NCI-H2107 (cell line): ENCODE measurements around the gene IZUMO1R.
"Not testable (repeated sequence)": the region's sequence is repeated elsewhere in the genome, so short reads cannot be mapped to it uniquely, and the experiment has no call there.

ENCODE experiments used
- DNase-seq: peaks from one replicate; lab custom pipeline; 2025; lab: John Stamatoyannopoulos, UW

The IZUMO1R gene

GRCh38 chr11:94325681-94326080 lies 21.3 kb downstream of the IZUMO1R start:
- DNase-seq: no peak

GRCh38 chr11:94326947-94327346 lies 22.6 kb downstream of the IZUMO1R start:
- no peak for DNase-seq

- no peak for DNase-seq
Observed at GRCh38 chr11:94328587-94329080, 24.3 kb downstream of the IZUMO1R start.

- no peak for DNase-seq
Observed at GRCh38 chr11:94329501-94329900, 25.1 kb downstream of the IZUMO1R start.

GRCh38 chr11:94330789-94331188 lies 26.4 kb downstream of the IZUMO1R start:
- no peak for DNase-seq

GRCh38 chr11:94332814-94333213 lies 28.4 kb downstream of the IZUMO1R start:
- no peak for DNase-seq

- no peak for DNase-seq
Observed at GRCh38 chr11:94336033-94336432, 31.7 kb downstream of the IZUMO1R start.

GRCh38 chr11:94338651-94339050 lies 34.3 kb downstream of the IZUMO1R start:
- DNase-seq: no peak

GRCh38 chr11:94342250-94342649 lies 37.9 kb downstream of the IZUMO1R start:
- no peak for DNase-seq

- no peak for DNase-seq
Observed at GRCh38 chr11:94343495-94343894, 39.1 kb downstream of the IZUMO1R start.

GRCh38 chr11:94346311-94346710 lies 41.9 kb downstream of the IZUMO1R start:
- not testable (repeated sequence) for DNase-seq

- not testable (repeated sequence) for DNase-seq
Observed at GRCh38 chr11:94350850-94351563, 46.6 kb downstream of the IZUMO1R start.
